Adrenal gland (tissue), 5 donors: ENCODE data around the gene TOR1AIP1.

Experiments used
- POLR2A ChIP-seq, 2 donors: fragments of 450-650 bp; IDR thresholded peaks; one replicate each; pipeline ENCODE4 v1.6.1; 2017; ENCODE audit warnings: antibody characterized with exemption in 2 of 2, mild to moderate bottlenecking in 2 of 2, moderate library complexity in 1 of 2
- TF ChIP-seq, protein P1 (sequence below), 6 experiments: fragments of 450-650 bp in 4 of 6; fragments of 200-600 bp in 2 of 6; sonication (generic) in 1 of 6; IDR thresholded peaks; 1 replicate in 5 of 6; 2 replicates in 1 of 6; pipeline versions ENCODE4 v1.5.1 to v1.8.0; 2016 to 2021; ENCODE audit warnings: antibody characterized with exemption in 6 of 6, mild to moderate bottlenecking in 2 of 6, moderate library complexity in 1 of 6
- donor health status: DM: no; HTN: no; CAD: no.

DNA sequence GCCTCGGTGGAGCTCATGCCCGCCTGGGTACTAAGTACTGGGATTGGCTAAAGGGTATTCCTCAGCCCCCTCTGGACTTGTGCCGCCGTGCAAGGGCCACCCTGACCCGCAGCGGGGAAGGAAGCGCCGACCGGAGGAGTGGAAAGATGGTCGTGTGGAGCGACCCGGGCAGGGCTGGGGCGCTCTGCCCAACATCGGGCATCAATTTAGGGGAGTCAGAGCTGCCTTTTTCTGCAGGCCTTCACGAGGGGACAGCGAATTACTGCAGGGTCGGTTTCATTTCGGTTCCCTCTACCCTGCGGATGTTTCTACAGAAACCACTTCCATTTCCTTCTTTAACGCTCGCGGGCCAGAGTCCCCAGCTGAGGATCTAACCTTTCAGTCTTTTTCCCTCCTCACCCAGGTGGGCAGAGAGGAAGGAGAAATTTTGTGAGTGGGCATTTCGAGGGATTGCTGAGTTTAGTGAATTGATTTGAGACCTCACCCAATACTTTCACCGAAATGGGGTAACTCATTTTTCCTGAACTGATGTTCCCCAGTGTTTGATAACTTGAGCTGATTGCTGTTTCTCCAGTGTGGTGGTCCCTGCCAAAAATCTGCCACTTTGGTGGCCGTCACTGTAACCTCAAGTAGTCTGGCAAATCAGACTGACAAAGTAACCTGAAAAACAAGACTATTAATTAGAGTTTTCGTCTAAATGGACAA, 1.1 kb downstream of the TOR1AIP1 start:
- TF ChIP-seq, protein P1, sequence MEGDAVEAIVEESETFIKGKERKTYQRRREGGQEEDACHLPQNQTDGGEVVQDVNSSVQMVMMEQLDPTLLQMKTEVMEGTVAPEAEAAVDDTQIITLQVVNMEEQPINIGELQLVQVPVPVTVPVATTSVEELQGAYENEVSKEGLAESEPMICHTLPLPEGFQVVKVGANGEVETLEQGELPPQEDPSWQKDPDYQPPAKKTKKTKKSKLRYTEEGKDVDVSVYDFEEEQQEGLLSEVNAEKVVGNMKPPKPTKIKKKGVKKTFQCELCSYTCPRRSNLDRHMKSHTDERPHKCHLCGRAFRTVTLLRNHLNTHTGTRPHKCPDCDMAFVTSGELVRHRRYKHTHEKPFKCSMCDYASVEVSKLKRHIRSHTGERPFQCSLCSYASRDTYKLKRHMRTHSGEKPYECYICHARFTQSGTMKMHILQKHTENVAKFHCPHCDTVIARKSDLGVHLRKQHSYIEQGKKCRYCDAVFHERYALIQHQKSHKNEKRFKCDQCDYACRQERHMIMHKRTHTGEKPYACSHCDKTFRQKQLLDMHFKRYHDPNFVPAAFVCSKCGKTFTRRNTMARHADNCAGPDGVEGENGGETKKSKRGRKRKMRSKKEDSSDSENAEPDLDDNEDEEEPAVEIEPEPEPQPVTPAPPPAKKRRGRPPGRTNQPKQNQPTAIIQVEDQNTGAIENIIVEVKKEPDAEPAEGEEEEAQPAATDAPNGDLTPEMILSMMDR (IDR thresholded peaks at IDR 0.05) = no peak
- no peak for TF ChIP-seq POLR2A (IDR thresholded peaks at IDR 0.05)
